ENCODE data around the gene REEP1.

REEP1 gene

GRCh38 chr2:86218124-86218523 lies 119.3 kb downstream of the REEP1 start:
- Histone ChIP-seq H3K4me1 (ENCODE audit: insufficient read depth, poor library complexity, severe bottlenecking) (no peaks in the 10 kb centered on the region), H3K9me3 (ENCODE audit: severe bottlenecking) (no peaks in the 10 kb centered on the region), H3K27me3 (ENCODE audit: insufficient read depth, poor library complexity, severe bottlenecking) (no peaks in the 10 kb centered on the region), H3K27ac (ENCODE audit: poor library complexity, severe bottlenecking) (no peak overlapping the region), H3K4me3 (ENCODE audit: severe bottlenecking) (no peak overlapping the region), H3K36me3 (ENCODE audit: low read depth) (peaks cover 9% of the 10 kb centered on the region)
- TF ChIP-seq CTCF (IDR thresholded peaks at IDR 0.05; ENCODE audit: poor library complexity, severe bottlenecking) = no peak
- no peak for DNase-seq (ENCODE audit: low spot score)
- ATAC-seq (ENCODE audit: low read depth) = no peak

DNA sequence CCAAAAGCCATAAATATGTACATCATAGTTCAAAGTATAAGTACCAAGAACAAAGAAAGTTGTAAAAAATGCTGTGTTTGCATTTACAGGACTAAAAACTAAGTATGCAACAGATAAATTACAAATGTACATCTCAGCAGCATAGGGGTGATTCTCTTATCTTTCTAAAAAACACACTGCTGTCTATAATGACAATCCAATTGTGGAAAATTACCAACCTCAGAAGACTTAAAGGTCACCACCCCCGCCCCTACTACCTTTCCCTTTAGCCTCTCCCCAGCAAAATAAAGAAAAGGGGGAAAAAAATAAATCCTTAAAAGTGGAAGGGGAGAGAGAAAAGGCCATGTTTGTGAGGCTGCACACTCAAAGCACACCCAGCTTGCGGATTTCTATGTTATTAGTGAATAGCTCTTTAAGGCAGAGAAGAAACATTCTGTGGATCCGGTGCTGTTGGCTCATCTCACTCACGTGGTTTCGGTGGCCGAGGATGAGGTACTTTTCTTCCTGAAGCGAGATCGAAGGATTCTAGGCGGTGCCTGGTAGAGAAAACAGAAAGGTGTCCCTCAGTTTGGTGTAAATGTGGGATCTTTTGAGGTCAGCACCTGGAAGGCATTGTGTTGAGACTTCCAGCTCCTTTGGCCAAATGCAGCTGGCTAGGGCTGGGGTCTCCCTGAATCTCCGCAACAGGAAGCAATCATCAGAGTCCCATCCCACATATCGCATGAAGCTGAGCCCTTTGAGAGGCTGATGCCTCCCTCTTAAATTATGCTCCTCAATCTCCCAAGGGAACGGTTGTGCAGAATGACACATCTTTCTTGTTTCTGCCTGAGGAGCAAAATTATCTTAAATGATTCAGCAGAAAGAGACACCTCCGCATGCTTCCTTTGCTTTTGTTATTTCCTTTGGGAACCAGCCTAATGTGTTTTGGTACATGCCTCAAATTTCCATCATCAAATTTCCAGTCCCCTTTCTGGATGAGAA lies 120.6 kb downstream of the REEP1 start:
- TF ChIP-seq CTCF (IDR thresholded peaks at IDR 0.05; ENCODE audit: poor library complexity, severe bottlenecking) = no peak
- Histone ChIP-seq H3K9me3 (ENCODE audit: severe bottlenecking) (no peaks in the 10 kb centered on the region), H3K27me3 (ENCODE audit: insufficient read depth, poor library complexity, severe bottlenecking) (no peaks in the 10 kb centered on the region), H3K4me3 (ENCODE audit: severe bottlenecking) (no peak overlapping the region), H3K36me3 (ENCODE audit: low read depth) (peaks cover 21% of the 10 kb centered on the region), H3K27ac (ENCODE audit: poor library complexity, severe bottlenecking) (no peak overlapping the region), H3K4me1 (ENCODE audit: insufficient read depth, poor library complexity, severe bottlenecking) (no peaks in the 10 kb centered on the region)
- ATAC-seq (ENCODE audit: low read depth) (no peak), DNase-seq (ENCODE audit: low spot score) (no peak)

GRCh38 chr2:86214503-86214832 lies 123.0 kb downstream of the REEP1 start:
- TF ChIP-seq CTCF (IDR thresholded peaks at IDR 0.05; ENCODE audit: poor library complexity, severe bottlenecking) = no peak
- H3K36me3 ChIP-seq (ENCODE audit: low read depth) = peaks cover 40% of the 10 kb centered on the region
- no peak overlapping the region for H3K27ac ChIP-seq (ENCODE audit: poor library complexity, severe bottlenecking)
- no peak for DNase-seq (ENCODE audit: low spot score)
- H3K4me1 ChIP-seq (ENCODE audit: insufficient read depth, poor library complexity, severe bottlenecking) = no peaks in the 10 kb centered on the region
- ATAC-seq (ENCODE audit: low read depth) = no peak
- H3K4me3 ChIP-seq (ENCODE audit: severe bottlenecking) = no peak overlapping the region
- H3K27me3 ChIP-seq (ENCODE audit: insufficient read depth, poor library complexity, severe bottlenecking) = no peaks in the 10 kb centered on the region
- no peaks in the 10 kb centered on the region for H3K9me3 ChIP-seq (ENCODE audit: severe bottlenecking)

GRCh38 chr2:86213699-86214502 lies 123.5 kb downstream of the REEP1 start:
- no peak for TF ChIP-seq CTCF (IDR thresholded peaks at IDR 0.05; ENCODE audit: poor library complexity, severe bottlenecking)
- H3K27ac ChIP-seq (ENCODE audit: poor library complexity, severe bottlenecking) = no peak overlapping the region
- no peak for ATAC-seq (ENCODE audit: low read depth)
- no peak overlapping the region for H3K4me3 ChIP-seq (ENCODE audit: severe bottlenecking)
- no peak for DNase-seq (ENCODE audit: low spot score)
- no peaks in the 10 kb centered on the region for H3K4me1 ChIP-seq (ENCODE audit: insufficient read depth, poor library complexity, severe bottlenecking)
- H3K27me3 ChIP-seq (ENCODE audit: insufficient read depth, poor library complexity, severe bottlenecking) = no peaks in the 10 kb centered on the region
- H3K36me3 ChIP-seq (ENCODE audit: low read depth) = peaks cover 46% of the 10 kb centered on the region
- H3K9me3 ChIP-seq (ENCODE audit: severe bottlenecking) = no peaks in the 10 kb centered on the region

Data from RWPE2 (cell line).